HG02870 (cell line): ENCODE data around the gene TMOD1.

Experiments used
- ATAC-seq: cut with Tn5 transposase; IDR thresholded peaks from one replicate; pipeline ENCODE4 v1.9.1; 2021; ENCODE audit warnings: mild to moderate bottlenecking, moderate library complexity; ENCODE audit not compliant: unreplicated experiment

The TMOD1 gene

DNA sequence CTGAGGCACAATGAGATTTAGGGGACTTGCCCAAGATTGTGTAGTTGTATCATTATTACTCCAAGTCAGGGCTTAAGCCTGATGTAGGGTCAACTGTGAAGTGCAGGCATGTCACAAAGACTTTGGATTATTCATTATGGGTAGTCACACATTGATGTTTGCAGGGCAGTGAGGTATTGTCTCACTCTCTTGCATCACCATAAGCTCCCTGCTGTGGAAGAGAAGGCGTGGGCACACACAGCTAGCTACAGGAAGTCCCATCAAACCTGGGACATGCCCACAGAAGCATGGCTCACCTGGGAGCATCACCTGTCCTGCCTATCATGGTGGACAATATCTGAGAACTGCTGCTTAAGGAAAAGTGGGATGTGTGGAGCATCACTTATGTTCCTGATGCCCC lies 42.1 kb downstream of the TMOD1 start:
- no peak for ATAC-seq

DNA sequence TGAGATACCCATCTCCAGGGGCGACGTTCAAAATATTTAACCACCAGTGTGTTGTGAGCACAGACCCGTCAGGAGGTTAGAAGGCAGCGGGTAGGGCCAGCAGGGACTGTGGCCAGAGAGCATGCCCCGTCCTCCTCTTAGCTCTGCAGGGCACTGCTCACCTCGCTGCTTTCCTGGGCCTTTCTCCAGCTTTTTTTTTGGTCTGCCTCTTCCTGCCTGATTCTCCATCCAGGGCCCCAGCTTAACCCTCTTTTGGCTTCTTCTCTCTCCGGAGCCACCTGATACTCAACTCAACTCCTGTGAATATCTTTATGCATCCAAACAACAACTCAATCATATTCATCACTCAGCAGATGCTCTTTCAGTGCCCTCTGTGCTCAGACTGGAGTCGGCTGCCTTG lies 44.0 kb downstream of the TMOD1 start:
- no peak for ATAC-seq

DNA sequence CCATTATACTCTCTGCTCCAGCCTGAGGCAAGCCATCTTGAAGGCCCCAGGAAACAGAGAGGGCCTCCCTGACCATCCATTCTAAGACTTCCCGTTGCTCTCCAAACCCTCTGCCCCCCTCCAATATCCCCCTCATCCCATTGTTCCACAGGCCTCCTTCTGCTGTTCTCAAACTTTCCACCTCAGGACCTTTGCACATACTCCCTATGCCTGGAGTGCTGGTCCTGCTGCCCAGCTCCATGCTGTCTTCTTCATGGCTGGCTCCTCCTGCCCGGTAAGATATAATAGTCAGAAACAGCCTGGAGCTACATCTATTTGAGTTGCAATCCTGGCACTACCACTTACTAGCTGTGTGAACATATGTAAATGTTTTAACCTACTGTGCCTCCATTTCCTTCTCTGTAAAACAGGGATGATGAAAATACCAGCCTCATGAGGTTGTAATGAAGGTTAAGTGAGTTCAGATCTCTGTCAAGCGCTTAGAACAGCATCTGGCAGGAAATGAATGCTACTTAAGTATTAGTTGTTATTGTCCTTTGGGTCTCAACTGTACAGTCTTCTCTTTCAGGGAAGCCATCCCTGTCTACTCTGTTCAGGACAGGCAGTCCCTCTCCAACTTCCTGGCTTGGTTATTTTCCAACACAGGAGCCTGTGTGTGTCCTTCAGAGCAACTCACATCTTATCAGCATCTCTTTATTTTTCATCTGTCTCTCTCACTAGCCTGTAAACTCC lies 45.8 kb downstream of the TMOD1 start:
- no peak for ATAC-seq

DNA sequence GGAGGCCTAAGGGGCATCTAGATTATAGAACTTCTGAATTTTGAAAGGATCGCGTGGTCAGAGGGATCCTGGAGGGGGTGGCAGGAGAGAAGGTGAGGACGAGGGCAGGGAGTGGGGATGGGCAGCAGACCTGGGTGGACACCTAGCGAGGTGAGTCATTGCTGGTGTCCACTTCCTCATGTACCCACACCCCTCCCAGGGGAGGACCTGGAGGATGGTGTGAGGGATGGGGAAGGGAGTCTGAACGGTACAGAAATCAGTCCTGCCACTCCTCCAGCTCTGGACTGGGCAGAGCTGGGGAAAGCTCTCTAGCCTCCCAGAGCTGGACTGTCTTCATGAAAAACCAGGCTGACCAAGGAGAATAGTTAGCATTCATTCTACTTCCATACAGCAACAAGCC lies 46.9 kb downstream of the TMOD1 start:
- ATAC-seq = no peak

DNA sequence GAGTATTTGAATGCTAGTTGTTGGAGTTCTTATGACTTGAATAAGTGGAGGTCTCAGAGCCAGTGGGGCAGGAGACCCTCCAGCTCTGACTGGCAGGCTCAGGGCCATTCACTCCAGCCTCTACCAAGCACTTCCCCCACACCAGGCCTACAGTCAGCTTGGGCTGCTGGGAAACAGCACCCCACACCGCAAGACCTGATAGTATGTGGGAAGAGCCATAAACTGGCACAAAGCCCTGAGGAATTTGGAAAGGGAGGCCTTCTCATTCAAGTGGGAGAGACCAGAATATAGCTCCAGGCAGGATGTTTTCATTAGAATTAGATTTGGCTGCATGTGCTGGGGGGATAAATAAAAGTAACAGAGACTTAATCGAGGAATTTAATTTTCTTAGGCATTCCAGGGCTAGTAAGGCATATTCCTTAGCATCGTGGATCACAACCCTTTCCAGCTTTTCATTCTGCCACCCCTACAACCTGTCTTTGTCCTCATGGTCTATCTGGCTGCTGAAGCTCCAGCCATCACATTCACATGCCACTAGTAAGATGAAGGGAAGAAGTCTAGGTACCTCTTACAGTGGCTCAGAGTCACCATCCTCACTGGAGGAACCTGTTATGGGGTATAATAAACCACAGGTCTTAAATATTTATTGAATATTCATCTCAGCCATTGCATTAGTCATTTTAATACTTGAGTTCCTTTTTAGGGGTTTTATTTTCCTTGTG lies 47.5 kb downstream of the TMOD1 start:
- ATAC-seq = no peak

DNA sequence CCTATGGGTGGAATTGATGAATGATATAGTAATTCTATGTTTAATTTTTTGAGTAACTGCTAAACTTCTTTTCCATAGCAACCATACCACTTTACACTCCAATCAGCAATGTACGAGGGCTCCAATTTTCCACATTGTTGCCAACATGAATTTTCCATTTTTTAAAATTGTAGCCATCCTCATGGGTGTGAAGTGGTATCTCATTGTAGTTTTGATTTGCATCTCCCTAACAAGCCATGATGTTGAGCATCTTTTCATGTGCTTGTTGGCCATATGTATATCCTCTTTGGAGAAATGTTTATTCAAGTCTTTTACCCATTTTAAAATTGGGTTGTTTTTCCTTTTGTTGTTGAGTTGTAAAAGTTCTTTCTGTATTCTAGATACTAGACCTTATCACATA lies 48.9 kb downstream of the TMOD1 start:
- ATAC-seq = no peak

DNA sequence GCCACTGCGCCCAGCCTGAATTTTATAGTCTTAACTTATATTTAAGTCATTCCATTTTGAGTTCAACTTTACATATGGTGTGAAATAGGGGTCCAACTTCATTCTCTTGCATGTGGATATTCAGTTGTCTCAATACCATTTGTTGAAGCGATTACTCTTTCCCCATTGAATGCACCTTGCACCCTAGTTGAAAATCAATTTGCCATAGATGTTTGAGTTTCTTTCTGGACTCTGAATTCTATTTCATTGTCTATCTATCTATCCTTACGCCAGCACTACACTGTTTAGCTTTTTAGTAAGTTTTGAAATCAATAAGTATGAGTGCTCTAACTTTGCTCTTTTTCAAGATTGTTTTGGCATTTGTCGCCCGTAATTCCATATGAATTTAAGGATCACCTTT lies 49.8 kb downstream of the TMOD1 start:
- ATAC-seq = no peak

DNA sequence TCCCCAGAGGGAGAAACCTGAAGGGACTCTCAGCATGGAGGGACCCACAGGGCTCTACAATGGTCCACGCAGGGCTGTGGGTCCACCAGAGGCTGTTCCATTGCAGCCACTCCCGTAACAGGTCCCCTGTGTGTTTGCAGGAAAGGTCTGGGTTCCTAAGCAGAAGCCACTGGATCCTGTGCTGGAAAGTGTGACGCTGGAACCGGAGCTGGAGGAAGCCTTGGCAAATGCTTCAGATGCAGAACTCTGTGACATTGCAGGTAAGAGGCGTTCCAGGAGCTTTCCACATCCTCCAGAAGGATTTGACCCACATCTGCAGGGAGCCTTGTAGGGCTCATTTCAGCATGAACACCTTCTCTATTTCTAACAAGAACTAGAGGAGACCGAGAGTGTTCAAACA lies 51.7 kb downstream of the TMOD1 start:
- no peak for ATAC-seq

DNA sequence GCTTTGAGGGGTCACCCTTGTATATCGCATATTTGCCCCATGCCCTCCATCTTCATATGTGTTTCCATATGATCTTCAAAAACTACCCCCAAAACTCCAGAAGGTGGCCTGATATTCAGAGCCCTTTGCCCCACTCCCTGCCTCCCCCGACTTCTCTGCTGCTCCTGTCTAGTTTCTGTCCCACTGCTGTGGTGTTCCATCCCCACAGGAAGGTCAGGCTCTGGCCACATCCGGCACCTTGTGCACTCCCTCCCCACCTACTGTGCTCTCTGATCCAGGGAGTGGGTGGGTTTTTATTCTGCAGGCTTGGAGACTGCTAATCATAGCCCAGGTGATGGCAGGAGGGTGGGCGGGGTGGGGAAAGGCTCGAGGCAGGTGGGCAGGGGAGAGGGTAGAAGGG lies 52.4 kb downstream of the TMOD1 start:
- ATAC-seq = no peak

DNA sequence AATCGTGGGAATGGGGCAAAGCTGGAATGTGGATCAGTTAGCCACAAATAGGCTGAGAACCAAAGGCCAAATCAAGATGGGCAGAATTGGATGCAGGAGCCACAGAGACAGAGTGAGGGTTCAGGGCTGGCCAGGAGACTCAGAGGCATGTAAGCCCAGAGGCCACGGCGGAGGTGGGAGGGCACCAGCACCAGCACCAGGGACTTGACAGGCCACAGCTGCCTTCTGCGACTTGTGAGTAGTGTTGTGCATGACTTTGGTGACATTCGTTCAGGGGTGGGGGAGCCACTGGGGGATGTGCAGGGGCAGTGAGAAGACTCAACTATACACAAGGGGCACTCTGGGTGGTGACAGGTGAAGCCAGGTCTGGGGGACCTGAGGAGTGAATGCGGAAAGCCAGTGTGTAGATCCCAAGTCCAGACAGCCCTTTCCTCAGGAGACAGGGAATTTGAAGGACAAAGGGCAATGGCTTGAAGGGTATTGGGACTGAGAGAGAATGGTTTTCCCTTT lies 53.2 kb downstream of the TMOD1 start:
- ATAC-seq = no peak

DNA sequence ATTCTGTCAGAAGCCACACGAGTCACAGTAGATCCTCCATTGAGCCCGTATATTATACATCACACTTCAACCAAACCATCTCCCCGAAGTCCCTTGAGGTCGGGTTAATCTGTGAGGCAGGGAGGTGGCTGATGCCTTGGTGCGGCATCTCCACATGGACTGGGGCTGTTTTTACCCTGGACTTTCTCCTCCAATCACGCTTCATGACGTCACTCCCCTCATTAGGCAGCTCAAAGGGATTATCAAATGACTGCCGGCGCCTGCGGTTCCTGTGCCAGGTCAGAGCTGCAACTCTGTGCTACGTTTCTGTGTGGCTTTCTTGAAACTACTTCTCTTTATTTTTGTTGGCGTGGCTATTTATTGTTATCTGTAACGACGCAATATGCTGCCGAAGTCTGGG lies 53.7 kb downstream of the TMOD1 start:
- ATAC-seq = no peak

DNA sequence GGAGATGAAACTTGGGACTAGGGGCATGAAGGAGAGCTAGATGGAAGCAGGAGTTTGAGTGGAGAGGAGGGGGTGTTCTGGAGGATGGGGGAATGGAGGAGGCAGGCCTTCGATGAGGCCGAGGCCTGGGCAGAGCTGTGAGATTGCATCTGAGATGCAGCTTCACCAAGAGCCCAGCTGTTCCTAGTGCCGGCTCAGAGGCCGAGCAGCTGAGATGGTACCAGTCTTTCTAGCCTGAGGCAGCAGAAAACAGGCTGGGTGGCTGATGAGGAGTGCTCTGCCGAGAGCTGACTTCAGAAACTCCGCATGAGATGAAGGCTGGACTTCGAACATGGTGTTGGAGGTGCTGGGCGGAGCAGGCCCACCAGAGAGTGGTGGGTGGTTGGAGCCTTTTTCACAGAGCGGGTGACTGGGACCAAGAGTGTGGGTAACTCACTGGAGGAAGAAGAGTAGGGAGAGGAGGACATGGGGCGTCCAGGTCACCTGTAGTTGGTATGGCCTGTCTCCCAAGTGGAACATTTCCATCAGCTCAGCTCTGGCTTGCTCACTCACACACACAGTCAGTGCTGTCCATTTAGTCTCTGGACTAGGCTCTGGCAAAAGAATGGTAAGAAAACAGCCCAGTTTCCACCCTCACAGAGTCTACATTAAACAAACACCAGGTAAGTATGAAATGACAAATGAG lies 54.7 kb downstream of the TMOD1 start:
- no peak for ATAC-seq

DNA sequence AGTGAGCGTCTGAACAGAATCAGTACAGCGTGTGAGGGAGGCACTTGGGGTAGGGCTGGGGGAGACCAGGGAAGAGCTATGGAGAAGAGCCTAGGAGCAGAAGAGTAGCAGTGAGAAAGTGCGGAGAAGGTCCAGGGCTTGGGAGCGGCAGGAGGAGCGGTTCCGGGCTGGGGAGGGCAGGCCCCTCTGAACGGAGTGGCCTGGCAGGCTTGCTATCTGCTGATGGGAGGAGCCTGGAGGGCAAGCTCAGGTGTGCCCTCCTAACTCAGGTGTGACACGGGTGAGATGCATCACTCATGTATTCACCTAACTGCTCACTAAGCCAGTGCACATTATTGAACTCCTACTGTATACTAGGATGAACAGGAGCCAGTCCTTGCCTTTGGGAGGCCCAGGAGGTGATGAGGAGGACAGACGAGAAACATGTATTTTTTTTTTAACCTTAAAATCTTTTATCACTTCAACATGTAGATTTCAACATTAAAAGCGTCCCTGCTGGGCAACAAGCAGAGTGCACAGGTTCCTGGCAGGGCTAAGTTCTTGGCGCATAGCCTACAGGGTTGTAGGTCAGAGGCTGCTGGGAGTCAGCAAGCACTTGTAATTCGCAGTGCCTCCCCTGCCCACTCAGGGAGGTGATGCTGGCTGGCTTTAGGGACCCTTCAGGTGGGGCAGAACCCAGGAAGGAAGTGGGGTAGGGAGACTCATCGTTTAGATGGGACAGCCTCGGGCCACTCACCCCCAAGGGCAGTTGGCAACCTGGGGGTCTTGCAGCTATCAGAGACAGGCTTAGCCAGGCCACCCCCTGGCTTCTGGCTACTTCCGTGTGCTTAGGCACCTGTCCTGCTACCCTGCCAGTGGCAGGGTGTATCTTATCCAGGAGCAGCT lies 55.5 kb downstream of the TMOD1 start:
- ATAC-seq = no peak

DNA sequence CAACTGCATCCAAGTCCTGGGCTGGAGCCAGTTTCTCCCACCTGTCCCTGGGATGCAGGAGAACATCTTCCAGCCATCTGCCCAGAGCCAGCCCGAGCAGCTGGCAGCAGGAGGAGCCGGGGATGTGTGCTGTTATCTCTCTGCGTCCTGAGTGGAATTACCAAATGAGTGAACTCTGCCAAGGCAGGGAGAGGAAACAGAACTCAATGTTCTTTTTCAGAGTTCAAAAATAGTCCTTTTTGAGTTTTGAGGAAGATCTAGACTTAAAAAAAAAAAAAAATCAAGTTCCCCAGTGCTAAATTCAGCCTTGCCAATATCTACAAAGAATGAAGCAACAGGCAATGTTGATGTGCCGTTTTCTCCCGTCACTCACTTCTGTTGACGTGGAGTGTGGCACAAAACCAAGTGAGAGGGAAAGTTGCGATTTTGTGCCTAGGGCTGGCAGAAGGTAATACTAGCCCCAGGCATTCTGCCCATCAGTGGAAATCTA lies 56.2 kb downstream of the TMOD1 start:
- no peak for ATAC-seq

DNA sequence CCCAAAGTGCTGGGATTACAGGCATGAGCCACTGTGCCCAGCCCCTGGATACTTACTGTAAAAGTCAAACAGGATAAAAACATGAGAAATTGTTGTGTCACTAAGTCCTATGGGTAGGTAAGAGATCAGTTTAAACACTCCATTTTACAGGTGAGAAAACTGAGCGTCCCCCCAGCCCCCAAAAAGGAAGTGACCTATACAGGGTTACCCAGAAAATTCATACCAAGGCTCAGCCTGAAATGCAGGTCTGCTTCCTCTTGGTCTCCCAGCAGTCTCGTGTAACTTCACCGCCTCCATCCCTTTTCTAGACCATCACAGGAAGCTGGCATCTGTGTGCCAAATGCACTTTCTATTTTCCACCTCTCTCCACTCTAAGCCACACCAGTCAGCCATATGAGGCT lies 57.2 kb downstream of the TMOD1 start:
- ATAC-seq = peak; percentile 16

DNA sequence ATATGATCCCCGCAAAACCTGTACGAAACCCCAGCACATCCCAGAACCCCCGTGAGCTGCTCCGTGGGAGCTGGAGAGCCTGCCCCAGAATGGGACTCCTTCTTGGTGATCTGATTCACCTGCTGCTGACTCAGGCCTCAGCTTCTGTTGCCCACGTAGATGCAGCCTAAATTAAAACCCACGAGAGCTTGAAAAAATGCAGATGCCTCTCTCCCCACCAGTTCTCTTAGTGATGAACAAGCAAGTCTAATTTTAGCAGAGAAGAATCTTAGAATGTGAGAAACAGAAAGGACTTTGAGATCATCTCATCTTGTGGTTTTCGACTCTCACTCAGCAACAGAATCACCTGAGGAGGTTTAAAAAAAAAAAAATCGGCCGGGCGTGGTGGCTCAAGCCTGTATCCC lies 57.6 kb downstream of the TMOD1 start:
- peak; percentile 75 for ATAC-seq

DNA sequence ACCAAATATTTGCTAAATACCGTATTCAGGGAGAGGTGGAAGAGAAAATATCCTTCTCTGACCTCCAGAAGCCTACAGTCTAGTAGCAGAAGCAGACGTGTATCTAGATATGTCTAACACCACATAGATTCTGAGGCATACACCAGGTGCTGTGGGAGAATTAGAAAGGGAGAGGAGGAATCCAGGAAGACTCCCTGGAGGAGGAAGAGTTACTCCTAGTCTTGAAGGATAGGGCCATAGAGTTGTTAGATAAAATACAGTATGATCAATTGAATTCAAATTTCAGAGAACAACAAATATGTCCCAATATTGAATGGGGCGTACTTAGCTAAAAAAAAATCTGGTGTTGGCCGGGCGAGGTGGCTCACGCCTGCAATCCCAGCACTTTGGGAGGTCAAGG lies 58.7 kb downstream of the TMOD1 start:
- ATAC-seq = no peak

DNA sequence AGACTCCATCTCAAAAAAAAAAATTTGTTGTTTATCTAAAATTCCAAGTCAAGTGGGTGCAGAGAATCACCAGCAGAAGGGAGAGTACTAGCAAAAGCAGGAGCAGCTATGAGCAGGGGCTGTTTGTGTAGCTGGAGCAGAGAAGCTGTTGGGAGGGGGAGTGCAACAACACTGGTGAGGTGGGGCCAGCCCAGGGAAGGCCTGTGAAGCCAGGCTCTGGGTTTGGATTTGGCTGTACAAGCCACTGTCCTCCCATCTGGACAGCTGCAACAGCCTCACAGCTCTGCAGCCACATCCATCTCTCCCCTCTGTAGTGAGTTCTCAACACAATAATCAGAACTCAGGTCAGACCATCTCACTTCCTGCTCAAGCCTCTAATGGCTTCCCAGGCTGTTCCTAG lies 59.4 kb downstream of the TMOD1 start:
- ATAC-seq = no peak

DNA sequence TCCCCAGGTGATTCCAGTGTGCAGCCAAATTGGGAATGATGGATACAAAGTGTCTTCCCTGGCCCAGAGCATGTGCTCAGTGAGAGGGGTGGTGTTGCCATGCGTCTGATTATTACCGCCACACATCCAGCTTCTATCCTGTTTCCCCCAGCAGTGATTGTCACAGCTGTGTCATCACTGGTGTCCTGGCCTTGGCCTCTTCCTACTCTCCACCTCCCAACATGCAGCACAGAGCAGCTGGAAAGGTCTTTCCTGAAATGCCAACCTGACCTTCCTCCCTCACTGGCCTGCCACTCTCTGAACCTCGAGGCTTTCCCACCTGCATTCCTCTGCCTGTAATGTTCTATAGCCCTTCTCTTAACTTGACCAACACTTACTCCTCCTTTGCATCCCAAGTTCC lies 60.0 kb downstream of the TMOD1 start:
- no peak for ATAC-seq

DNA sequence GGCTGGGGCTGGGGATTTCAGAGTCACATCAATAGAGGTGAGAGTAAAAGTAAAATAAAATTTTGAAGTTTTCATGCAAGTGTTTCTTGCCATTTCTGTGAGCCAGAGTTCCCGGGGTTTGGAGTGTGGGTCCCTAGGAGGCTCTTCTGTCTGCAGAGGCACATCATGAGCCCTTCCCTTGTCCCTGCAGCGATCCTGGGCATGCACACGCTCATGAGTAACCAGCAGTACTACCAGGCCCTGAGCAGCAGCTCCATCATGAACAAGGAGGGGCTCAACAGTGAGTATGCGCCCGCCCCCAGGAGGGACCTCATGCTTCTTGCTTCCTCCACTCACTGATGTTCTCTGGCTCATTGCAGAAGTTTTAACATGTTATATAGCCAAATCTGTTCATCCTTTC lies 61.1 kb downstream of the TMOD1 start:
- no peak for ATAC-seq
